ENCODE results near the gene PHGDH.

Gene PHGDH

DNA sequence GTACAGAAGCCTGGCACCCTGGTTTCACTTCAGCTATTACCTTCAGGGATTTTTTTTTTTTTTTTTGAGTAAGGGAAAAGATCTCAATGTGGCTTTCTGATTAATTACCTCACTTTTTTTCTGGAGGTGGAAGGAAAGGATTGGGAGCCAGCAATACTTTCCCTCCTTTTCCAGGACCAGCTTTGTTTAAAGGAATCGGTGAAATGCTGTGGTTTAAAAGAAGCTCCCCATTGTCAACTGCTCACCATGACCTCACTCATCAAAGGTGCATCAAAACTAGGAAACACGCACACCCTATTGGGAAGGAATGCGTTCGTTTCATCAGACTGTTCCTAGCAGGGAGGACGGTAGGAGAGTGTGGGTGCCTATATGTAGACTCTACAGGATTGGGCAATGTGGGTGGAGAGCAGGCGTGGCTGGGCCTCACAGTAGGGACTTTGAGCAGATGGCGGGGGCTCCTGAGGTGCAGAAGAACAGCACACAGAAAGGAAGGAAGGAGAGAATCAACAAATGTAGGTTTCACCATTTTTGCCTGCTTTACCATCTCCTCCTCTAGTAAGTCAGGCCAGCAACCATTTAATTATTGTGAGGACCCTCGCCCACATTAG lies 13.0 kb downstream of the PHGDH start:
- Histone ChIP-seq H3K4me3 (replicated peaks; ENCODE audit: insufficient read depth, low read length) (no peak overlapping the region), H3K27ac (replicated peaks) (no peak overlapping the region), H3K27me3 (ENCODE audit: insufficient read depth, poor library complexity, severe bottlenecking) (no peaks in the 10 kb centered on the region)
- DNase-seq (ENCODE audit: low read depth in 1 of 2, low spot score in 1 of 2) = no peak
- TF ChIP-seq POLR2AphosphoS5 (IDR thresholded peaks at IDR 0.05; ENCODE audit: low read depth) = no peak
- TF ChIP-seq SPI1 (IDR thresholded peaks at IDR 0.05; ENCODE audit: borderline replicate concordance, low read depth) = no peak
- no peak for TF ChIP-seq REST (IDR thresholded peaks at IDR 0.05; ENCODE audit: insufficient replicate concordance, low read depth)
- no peak for TF ChIP-seq GABPA (IDR thresholded peaks at IDR 0.05; ENCODE audit: low read depth)
- TF ChIP-seq, protein P1, sequence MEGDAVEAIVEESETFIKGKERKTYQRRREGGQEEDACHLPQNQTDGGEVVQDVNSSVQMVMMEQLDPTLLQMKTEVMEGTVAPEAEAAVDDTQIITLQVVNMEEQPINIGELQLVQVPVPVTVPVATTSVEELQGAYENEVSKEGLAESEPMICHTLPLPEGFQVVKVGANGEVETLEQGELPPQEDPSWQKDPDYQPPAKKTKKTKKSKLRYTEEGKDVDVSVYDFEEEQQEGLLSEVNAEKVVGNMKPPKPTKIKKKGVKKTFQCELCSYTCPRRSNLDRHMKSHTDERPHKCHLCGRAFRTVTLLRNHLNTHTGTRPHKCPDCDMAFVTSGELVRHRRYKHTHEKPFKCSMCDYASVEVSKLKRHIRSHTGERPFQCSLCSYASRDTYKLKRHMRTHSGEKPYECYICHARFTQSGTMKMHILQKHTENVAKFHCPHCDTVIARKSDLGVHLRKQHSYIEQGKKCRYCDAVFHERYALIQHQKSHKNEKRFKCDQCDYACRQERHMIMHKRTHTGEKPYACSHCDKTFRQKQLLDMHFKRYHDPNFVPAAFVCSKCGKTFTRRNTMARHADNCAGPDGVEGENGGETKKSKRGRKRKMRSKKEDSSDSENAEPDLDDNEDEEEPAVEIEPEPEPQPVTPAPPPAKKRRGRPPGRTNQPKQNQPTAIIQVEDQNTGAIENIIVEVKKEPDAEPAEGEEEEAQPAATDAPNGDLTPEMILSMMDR (IDR thresholded peaks at IDR 0.05; ENCODE audit: insufficient read depth, low read length) = no peak

GRCh38 chr1:119725626-119726025 lies 13.9 kb downstream of the PHGDH start:
- Histone ChIP-seq H3K27me3 (ENCODE audit: insufficient read depth, poor library complexity, severe bottlenecking) (no peaks in the 10 kb centered on the region), H3K4me3 (replicated peaks; ENCODE audit: insufficient read depth, low read length) (no peak overlapping the region), H3K27ac (replicated peaks) (no peak overlapping the region)
- TF ChIP-seq, protein P1 (IDR thresholded peaks at IDR 0.05; ENCODE audit: insufficient read depth, low read length) = no peak
- TF ChIP-seq GABPA (IDR thresholded peaks at IDR 0.05; ENCODE audit: low read depth) (no peak), REST (IDR thresholded peaks at IDR 0.05; ENCODE audit: insufficient replicate concordance, low read depth) (no peak), POLR2AphosphoS5 (IDR thresholded peaks at IDR 0.05; ENCODE audit: low read depth) (no peak), SPI1 (IDR thresholded peaks at IDR 0.05; ENCODE audit: borderline replicate concordance, low read depth) (no peak)
- DNase-seq (ENCODE audit: low read depth in 1 of 2, low spot score in 1 of 2) = no peak

DNA sequence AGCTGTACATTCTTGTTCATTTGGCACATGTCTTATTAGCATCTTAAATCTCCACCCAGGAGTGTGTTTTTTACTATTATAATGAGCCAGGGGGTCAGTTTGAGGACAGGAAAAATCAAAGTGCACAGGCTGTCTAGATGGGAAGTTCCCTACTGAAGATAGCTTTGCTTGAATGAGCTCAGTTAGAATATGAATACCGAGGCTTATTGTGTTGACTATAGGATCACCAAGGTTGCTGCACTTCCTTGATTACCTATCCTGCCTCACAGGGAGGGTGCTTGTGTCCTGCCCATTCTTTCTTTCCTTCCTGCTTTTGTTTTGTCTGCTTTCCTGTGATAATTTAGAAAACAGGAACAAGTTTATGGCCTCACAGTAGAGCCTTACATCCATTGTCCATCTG lies 16.3 kb downstream of the PHGDH start:
- no peak for DNase-seq (ENCODE audit: low read depth in 1 of 2, low spot score in 1 of 2)
- no peak overlapping the region for H3K4me3 ChIP-seq (replicated peaks; ENCODE audit: insufficient read depth, low read length)

GRCh38 chr1:119729044-119729443 lies 17.3 kb downstream of the PHGDH start:
- no peak for DNase-seq (ENCODE audit: low read depth in 1 of 2, low spot score in 1 of 2)
- Histone ChIP-seq H3K27me3 (ENCODE audit: insufficient read depth, poor library complexity, severe bottlenecking) (no peaks in the 10 kb centered on the region), H3K27ac (replicated peaks) (no peak overlapping the region), H3K4me3 (replicated peaks; ENCODE audit: insufficient read depth, low read length) (no peak overlapping the region)
- TF ChIP-seq, protein P1 (IDR thresholded peaks at IDR 0.05; ENCODE audit: insufficient read depth, low read length) = no peak
- TF ChIP-seq GABPA (IDR thresholded peaks at IDR 0.05; ENCODE audit: low read depth) (no peak), SPI1 (IDR thresholded peaks at IDR 0.05; ENCODE audit: borderline replicate concordance, low read depth) (no peak), POLR2AphosphoS5 (IDR thresholded peaks at IDR 0.05; ENCODE audit: low read depth) (no peak), REST (IDR thresholded peaks at IDR 0.05; ENCODE audit: insufficient replicate concordance, low read depth) (no peak)

More for the DNA sequence above, 16.3 kb downstream of the PHGDH start:
- TF ChIP-seq GABPA (IDR thresholded peaks at IDR 0.05; ENCODE audit: low read depth) (no peak), SPI1 (IDR thresholded peaks at IDR 0.05; ENCODE audit: borderline replicate concordance, low read depth) (no peak)
- no peaks in the 10 kb centered on the region for H3K27me3 ChIP-seq (ENCODE audit: insufficient read depth, poor library complexity, severe bottlenecking)
- H3K27ac ChIP-seq (replicated peaks) = no peak overlapping the region

Measured in HL-60 (cell line).